Activated CD8-positive, alpha-beta memory T cell treated with anti-CD3 and anti-CD28 coated beads, Interleukin-2, amount 10 ng/mL, durations not matched to agents 7 days and 5 days (primary cell): ENCODE data around the gene YIPF6. TPM values are rescaled to one million over a fixed set of nuclear protein-coding genes. Genes with fewer than 3 reads are reported as not detected.

ENCODE experiments used
- total RNA-seq, 2 experiments: library from RNA; stranded (reverse); gene quantifications; one replicate each; pipeline ENCODE4 v1.2.3, GENCODE V29; 2021

The YIPF6 gene
- total RNA-seq, 2 experiments from 2014 or later, result 16.6 to 20.8 TPM

Other genes starting within 250 kb of the YIPF6 start
- gene OPHN1, start 65.6 kb upstream of the YIPF6 start, total RNA-seq, result under 1 TPM; 0.09 to 0.15 TPM
- gene STARD8, start 148.6 kb downstream of the YIPF6 start, total RNA-seq, result 1 to 10 TPM in 1 of 2 experiments, under 1 TPM in 1; 0.64 to 2.3 TPM